K562 (cell line): Measurements from ENCODE around the gene NDUFAF3.

ENCODE experiments used
- ARNT ChIP-seq, 2 experiments: fragments of 450-650 bp; IDR thresholded peaks; 2 replicates each; pipeline ENCODE4 v1.6.1; 2016; ENCODE audit warnings: mild to moderate bottlenecking in 1 of 2
- BHLHE40 ChIP-seq: IDR thresholded peaks from 2 replicates; pipeline ENCODE4 v1.6.1; 2011; ENCODE audit warnings: low read length, improper control_type of control experiment
- CTCF ChIP-seq, 3 experiments: IDR thresholded peaks in 2 of 3; conservative IDR thresholded peaks in 1 of 3; 2 replicates each; pipeline ENCODE4 v1.5.1; 2011 to 2012; ENCODE audit warnings: low read length in 3 of 3, mild to moderate bottlenecking in 3 of 3, control low read depth in 2 of 3, improper control_type of control experiment in 1 of 3, inconsistent platforms in 1 of 3, low read depth in 1 of 3, mixed read lengths in 1 of 3, moderate library complexity in 1 of 3; ENCODE audit not compliant: insufficient read depth in 2 of 3
- FOXJ3 ChIP-seq: sonication (generic); formaldehyde crosslinking; IDR thresholded peaks from 2 replicates; pipeline ENCODE4 v1.4.0; 2020; ENCODE audit warnings: mild to moderate bottlenecking, missing genetic modification reagents
- GABPB1 ChIP-seq: sonication (generic); formaldehyde crosslinking; IDR thresholded peaks from 2 replicates; pipeline ENCODE4 v1.8.0; 2022; ENCODE audit warnings: mild to moderate bottlenecking, missing genetic modification reagents
- HIVEP1 ChIP-seq: fragments of 250-450 bp; sonication (Bioruptor Pico); IDR thresholded peaks from 2 replicates; pipeline ENCODE4 v1.4.0; 2020; ENCODE audit warnings: mild to moderate bottlenecking
- KAT8 ChIP-seq: fragments of 450-650 bp; IDR thresholded peaks from 2 replicates; pipeline ENCODE4 v1.6.1; 2016; ENCODE audit warnings: low read depth, mild to moderate bottlenecking
- NR1H2 ChIP-seq: sonication (generic); formaldehyde crosslinking; IDR thresholded peaks from 2 replicates; pipeline ENCODE4 v1.4.0; 2020; ENCODE audit warnings: mild to moderate bottlenecking, missing genetic modification reagents
- RFX7 ChIP-seq: fragments of 250-450 bp; sonication (Bioruptor Pico); IDR thresholded peaks from 2 replicates; pipeline ENCODE4 v1.5.1; 2021; ENCODE audit warnings: mild to moderate bottlenecking
- SAP30 ChIP-seq: fragments of 200-600 bp; sonication (generic); IDR thresholded peaks from 2 replicates; pipeline ENCODE4 v1.6.1; 2012; ENCODE audit warnings: borderline replicate concordance, low read depth, mild to moderate bottlenecking, moderate library complexity, low read length, control low read depth, inconsistent platforms; ENCODE audit not compliant: insufficient read depth, poor library complexity, severe bottlenecking
- USF2 ChIP-seq: sonication (generic); formaldehyde crosslinking; IDR thresholded peaks from 2 replicates; pipeline ENCODE4 v1.5.0; 2020; ENCODE audit warnings: missing genetic modification reagents
- YY1 ChIP-seq, 3 experiments: IDR thresholded peaks; 2 replicates each; pipeline ENCODE4 v1.6.1; 2011; ENCODE audit warnings: low read length in 2 of 3, mild to moderate bottlenecking in 2 of 3, moderate library complexity in 2 of 3, borderline replicate concordance in 1 of 3, control low read depth in 1 of 3, low read depth in 1 of 3; ENCODE audit not compliant: insufficient read depth in 3 of 3, insufficient replicate concordance in 2 of 3, control insufficient read depth in 1 of 3, insufficient read length in 1 of 3; ENCODE audit errors: extremely low read depth in 1 of 3
- ZNF431 ChIP-seq: sonication (generic); formaldehyde crosslinking; IDR thresholded peaks from 2 replicates; pipeline ENCODE4 v1.8.0; 2022; ENCODE audit warnings: mild to moderate bottlenecking, missing genetic modification reagents
- TF ChIP-seq, protein P1 (sequence below): conservative IDR thresholded peaks from 2 replicates; pipeline ENCODE4 v1.6.1; 2011; ENCODE audit warnings: low read depth, mild to moderate bottlenecking, low read length; ENCODE audit not compliant: control insufficient read depth

DNA sequence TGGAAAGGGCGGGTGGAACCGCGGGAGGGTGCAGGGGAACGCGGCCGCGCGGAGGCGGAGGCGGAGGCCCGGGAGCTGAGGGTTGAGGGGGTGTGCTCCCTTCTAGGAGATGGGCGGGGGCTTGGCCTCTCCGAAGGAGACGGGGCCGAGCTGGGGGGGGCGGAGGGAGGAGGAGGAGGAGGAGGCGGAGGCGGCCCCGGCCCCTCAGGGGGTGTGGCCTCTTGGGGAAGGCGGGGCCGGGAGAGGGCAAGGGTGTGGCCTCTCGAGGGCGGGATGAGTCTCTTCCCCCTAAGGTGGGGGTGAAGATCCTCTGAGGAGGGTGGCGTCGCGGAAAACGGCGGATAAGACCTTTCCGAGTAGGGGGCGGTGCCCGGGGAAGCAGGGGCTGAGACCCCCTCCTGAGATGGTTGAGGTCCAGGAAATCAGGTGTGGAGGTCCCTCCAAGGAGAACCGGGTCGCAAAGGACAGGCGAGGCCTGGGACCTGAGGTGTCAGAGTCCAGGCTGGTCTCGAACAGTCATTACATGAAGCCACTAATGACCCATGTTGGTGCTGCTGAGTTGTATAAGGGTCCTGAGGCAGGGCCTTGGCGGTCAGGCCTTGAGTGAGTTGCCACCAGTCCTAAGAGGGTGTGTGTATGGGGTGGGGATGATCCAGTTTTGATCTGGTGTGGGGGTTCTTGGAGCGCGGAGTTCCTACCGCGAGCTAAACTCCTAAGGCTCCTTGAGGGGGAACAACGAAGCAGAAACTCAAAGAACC is 14.0 kb upstream of the NDUFAF3 start:
- TF ChIP-seq RFX7 (no peak), USF2 (no peak), CTCF (IDR thresholded peaks at IDR 0.05 in 2 of 3, conservative IDR thresholded peaks at IDR 0.05 in 1 of 3; ENCODE audit: insufficient read depth in 2 of 3, low read depth in 1 of 3, low read length in 3 of 3) (no peak), ARNT (IDR thresholded peaks at IDR 0.05) (no peak), BHLHE40 (no peak), ZNF431 (CRISPR knock-in tag) (no peak), YY1 (IDR thresholded peaks at IDR 0.05; ENCODE audit: borderline replicate concordance in 1 of 3, control insufficient read depth in 1 of 3, extremely low read depth in 1 of 3, insufficient read depth in 3 of 3, insufficient read length in 1 of 3, insufficient replicate concordance in 2 of 3, low read depth in 1 of 3, low read length in 2 of 3) (no peak), KAT8 (no peak), NR1H2 (no peak), GABPB1 (CRISPR knock-in tag) (0 out of 2 replicates have a peak, but pooled peaks have one; percentile 17), HIVEP1 (no peak), SAP30 (no peak), FOXJ3 (CRISPR knock-in tag) (no peak)
- TF ChIP-seq, protein P1, sequence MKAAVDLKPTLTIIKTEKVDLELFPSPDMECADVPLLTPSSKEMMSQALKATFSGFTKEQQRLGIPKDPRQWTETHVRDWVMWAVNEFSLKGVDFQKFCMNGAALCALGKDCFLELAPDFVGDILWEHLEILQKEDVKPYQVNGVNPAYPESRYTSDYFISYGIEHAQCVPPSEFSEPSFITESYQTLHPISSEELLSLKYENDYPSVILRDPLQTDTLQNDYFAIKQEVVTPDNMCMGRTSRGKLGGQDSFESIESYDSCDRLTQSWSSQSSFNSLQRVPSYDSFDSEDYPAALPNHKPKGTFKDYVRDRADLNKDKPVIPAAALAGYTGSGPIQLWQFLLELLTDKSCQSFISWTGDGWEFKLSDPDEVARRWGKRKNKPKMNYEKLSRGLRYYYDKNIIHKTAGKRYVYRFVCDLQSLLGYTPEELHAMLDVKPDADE = no peak
